ENCODE results near the gene IFI44.

The IFI44 gene

GRCh38 chr1:78702426-78702825 lies 52.8 kb downstream of the IFI44 start:
- no peak for DNase-seq (ENCODE audit: low read depth in 2 of 2)

GRCh38 chr1:78703806-78704205 lies 54.2 kb downstream of the IFI44 start:
- no peak for DNase-seq (ENCODE audit: low read depth in 2 of 2)

- DNase-seq (ENCODE audit: low read depth in 2 of 2), result no peak
Measured at GRCh38 chr1:78712467-78713051, 62.9 kb downstream of the IFI44 start.

- DNase-seq (ENCODE audit: low read depth in 2 of 2), result no peak
Measured at GRCh38 chr1:78713297-78713696, 63.7 kb downstream of the IFI44 start.

All from activated CD8-positive, alpha-beta memory T cell treated with anti-CD3 and anti-CD28 coated beads for 4 hours (primary cell).